KMS-11 (cell line): Measurements from ENCODE around the gene VWA5B2.

Experiments used
- H2AFZ ChIP-seq: fragments of 200-600 bp; sonication (generic); 2 replicates; pipeline ENCODE4 v1.6.1; 2016; ENCODE audit warnings: antibody characterized with exemption, mixed run types, low read depth
- H3K27ac ChIP-seq: fragments of 200-600 bp; sonication (generic); 2 replicates; pipeline ENCODE4 v1.6.1; 2016; ENCODE audit warnings: mild to moderate bottlenecking, mixed run types
- H3K27me3 ChIP-seq: fragments of 200-600 bp; sonication (generic); 2 replicates; pipeline ENCODE4 v1.6.1; 2017; ENCODE audit warnings: mild to moderate bottlenecking, low read depth, mixed run types, moderate library complexity; ENCODE audit not compliant: insufficient read depth
- H3K36me3 ChIP-seq: fragments of 200-600 bp; sonication (generic); 2 replicates; pipeline ENCODE4 v1.6.1; 2017; ENCODE audit warnings: mild to moderate bottlenecking, mixed run types; ENCODE audit not compliant: insufficient read depth
- H3K4me1 ChIP-seq: fragments of 200-600 bp; sonication (generic); 2 replicates; pipeline ENCODE4 v1.6.1; 2016; ENCODE audit warnings: mild to moderate bottlenecking, low read depth, mixed run types; ENCODE audit not compliant: poor library complexity, severe bottlenecking
- H3K4me2 ChIP-seq: fragments of 200-600 bp; sonication (generic); 2 replicates; pipeline ENCODE4 v1.7.0; 2016; ENCODE audit warnings: mild to moderate bottlenecking, mixed run types
- H3K4me3 ChIP-seq: fragments of 200-600 bp; sonication (generic); IDR thresholded peaks from 2 replicates; pipeline ENCODE4 v1.6.1; 2017; ENCODE audit warnings: low read depth, low read length, mixed read lengths; ENCODE audit not compliant: insufficient read depth
- H3K79me2 ChIP-seq: fragments of 200-600 bp; sonication (generic); 2 replicates; pipeline ENCODE4 v1.6.1; 2016; ENCODE audit warnings: low read depth, mixed run types; ENCODE audit not compliant: insufficient read depth
- H3K9ac ChIP-seq: fragments of 200-600 bp; sonication (generic); 2 replicates; pipeline ENCODE4 v1.6.1; 2016; ENCODE audit warnings: mild to moderate bottlenecking, mixed run types
- H4K20me1 ChIP-seq: fragments of 200-600 bp; sonication (generic); 2 replicates; pipeline ENCODE4 v1.6.1; 2016; ENCODE audit warnings: mild to moderate bottlenecking, mixed run types; ENCODE audit not compliant: insufficient read depth
- TF ChIP-seq, protein P1 (sequence below): fragments of 200-600 bp; sonication (generic); conservative IDR thresholded peaks from 2 replicates; pipeline ENCODE4 v1.6.1; 2017; ENCODE audit warnings: low read depth, mild to moderate bottlenecking, antibody characterized with exemption, low read length, moderate library complexity, mixed read lengths

The VWA5B2 gene

DNA sequence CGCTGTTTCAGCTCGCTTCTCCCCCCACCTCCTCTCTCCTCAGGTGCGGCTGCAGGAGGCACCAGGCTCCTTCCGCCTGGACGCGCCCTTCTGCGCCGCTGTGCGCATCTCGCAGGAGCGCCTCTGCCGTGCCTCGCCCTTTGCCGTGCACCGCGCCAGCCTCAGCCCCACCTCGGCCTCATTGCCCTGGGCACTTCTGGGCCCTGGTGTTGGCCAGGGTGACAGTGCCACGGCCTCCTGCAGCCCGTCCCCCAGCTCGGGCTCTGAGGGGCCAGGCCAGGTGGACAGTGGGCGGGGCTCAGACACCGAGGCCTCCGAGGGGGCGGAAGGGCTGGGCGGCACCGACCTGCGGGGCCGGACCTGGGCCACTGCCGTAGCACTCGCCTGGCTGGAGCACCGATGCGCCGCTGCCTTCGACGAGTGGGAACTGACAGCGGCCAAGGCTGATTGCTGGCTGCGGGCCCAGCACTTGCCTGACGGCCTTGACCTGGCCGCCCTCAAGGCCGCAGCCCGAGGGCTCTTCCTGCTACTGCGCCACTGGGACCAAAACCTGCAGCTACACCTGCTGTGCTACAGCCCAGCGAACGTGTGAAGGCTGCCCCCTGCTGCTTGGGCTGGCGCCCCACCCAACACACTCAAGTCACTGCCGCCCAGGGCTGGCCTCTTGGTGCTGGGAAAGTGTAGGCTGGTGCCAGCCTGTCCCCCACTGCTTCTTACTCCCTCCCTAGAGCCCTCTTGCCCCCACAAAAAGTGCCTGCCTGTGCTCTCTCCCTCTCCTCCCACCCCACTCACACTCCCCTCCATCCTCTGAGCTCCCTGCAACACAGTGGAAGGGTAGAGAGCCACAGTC is 12.3 kb downstream of the VWA5B2 start:
- Histone ChIP-seq H3K27ac (no peak overlapping the region), H4K20me1 (no peaks in the 10 kb centered on the region), H3K4me2 (no peak overlapping the region), H3K4me3 (no peak overlapping the region), H3K36me3 (no peaks in the 10 kb centered on the region), H3K9ac (no peak overlapping the region), H3K27me3 (no peaks in the 10 kb centered on the region; the same call in 1 of the 2 replicates), H3K4me1 (no peaks in the 10 kb centered on the region), H2AFZ (no peak overlapping the region), H3K79me2 (0 out of 2 replicates have a peak, but pooled peaks cover 7% of the 10 kb centered on the region)
- TF ChIP-seq, protein P1, sequence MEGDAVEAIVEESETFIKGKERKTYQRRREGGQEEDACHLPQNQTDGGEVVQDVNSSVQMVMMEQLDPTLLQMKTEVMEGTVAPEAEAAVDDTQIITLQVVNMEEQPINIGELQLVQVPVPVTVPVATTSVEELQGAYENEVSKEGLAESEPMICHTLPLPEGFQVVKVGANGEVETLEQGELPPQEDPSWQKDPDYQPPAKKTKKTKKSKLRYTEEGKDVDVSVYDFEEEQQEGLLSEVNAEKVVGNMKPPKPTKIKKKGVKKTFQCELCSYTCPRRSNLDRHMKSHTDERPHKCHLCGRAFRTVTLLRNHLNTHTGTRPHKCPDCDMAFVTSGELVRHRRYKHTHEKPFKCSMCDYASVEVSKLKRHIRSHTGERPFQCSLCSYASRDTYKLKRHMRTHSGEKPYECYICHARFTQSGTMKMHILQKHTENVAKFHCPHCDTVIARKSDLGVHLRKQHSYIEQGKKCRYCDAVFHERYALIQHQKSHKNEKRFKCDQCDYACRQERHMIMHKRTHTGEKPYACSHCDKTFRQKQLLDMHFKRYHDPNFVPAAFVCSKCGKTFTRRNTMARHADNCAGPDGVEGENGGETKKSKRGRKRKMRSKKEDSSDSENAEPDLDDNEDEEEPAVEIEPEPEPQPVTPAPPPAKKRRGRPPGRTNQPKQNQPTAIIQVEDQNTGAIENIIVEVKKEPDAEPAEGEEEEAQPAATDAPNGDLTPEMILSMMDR: no peak

DNA sequence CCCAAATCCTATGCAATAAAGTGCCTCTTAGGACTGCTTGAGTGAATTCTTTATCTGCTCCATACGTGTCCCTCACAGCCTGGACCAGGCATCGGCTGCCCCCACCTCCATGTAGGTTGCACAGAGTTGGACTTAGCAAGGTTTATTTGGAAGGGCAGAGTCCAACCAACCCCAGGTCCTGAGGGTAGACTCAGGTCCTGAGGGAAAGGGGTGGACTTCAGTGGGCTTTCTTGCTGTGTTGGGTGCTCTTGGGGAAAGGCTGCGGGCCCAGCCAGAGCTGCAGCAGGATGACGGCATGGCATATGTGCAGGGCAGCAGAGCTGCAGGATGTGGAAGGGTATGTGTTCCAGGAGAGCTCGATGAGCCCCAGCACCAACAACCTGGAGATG is 12.9 kb downstream of the VWA5B2 start:
- Histone ChIP-seq H3K4me1 (no peaks in the 10 kb centered on the region), H3K79me2 (peaks cover 13% of the 10 kb centered on the region; the same call in 1 of the 2 replicates), H4K20me1 (no peaks in the 10 kb centered on the region), H3K36me3 (no peaks in the 10 kb centered on the region), H2AFZ (no peak overlapping the region), H3K27me3 (no peaks in the 10 kb centered on the region; the same call in 1 of the 2 replicates), H3K4me3 (no peak overlapping the region), H3K9ac (no peak overlapping the region), H3K27ac (no peak overlapping the region), H3K4me2 (no peak overlapping the region)
- TF ChIP-seq, protein P1: no peak

DNA sequence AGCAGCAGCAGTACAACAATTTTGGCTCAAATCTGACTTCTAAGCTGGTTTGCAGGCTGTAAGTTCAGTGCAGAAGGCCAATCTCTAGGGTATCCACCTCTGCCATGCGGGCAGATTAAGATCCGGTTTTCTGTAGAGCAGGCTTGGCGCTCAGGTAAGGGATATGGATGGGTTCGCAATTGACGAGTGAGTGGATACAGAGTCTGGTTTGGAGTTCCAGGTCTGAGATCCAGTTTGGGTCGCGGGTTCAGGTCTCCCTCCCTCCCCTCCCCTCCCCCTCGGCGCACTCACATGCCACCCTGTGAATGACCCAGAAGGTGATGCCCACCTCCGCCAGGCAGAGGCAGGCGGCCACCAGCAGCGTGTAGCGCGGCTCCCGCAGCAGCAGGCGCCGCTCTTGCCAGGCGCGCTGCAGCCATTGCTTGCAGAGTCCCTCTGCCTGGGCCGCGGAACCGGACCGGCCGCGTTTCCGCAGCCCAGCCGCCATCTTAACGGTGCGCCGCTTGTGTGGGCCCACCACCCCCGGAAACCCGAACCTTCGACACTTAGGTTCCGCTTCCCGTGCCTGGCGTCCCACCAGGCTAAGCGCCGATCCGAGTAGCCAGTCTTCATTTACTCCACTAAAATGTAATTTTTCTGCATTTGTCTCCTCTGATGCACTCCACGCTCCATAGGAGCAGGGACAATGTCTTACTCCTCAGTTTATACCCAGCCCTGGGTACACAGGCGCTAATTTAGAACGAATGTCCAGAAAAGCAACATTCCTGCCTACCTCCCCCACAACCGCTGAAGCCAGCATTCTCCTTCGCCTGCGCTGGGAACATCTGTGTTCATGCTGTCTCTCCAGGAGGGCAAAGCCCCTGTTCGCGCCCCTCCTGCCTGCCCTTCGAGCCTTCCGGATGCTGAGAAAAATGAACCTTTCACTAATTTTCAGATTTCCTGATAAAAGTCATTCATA is 19.3 kb downstream of the VWA5B2 start, which contains the start of gene ALG3:
Gene ALG3, minus strand, starts transcription at position 509 of the 958 bp plus-strand sequence. Its CDS starts 22 bp downstream, at position 487.
- Histone ChIP-seq H3K9ac (peak within 1 kb of the TSS; percentile 98), H3K36me3 (no peaks in the 10 kb centered on the region), H4K20me1 (no peaks in the 10 kb centered on the region), H3K27me3 (no peaks in the 10 kb centered on the region), H3K27ac (peak within 1 kb of the TSS; percentile 98), H3K4me2 (peak within 1 kb of the TSS; percentile 98), H3K79me2 (peaks cover 45% of the 10 kb centered on the region), H3K4me3 (peak within 1 kb of the TSS; percentile 86), H3K4me1 (peaks cover 14% of the 10 kb centered on the region), H2AFZ (peak within 1 kb of the TSS; percentile 96)
- TF ChIP-seq, protein P1: no peak

DNA sequence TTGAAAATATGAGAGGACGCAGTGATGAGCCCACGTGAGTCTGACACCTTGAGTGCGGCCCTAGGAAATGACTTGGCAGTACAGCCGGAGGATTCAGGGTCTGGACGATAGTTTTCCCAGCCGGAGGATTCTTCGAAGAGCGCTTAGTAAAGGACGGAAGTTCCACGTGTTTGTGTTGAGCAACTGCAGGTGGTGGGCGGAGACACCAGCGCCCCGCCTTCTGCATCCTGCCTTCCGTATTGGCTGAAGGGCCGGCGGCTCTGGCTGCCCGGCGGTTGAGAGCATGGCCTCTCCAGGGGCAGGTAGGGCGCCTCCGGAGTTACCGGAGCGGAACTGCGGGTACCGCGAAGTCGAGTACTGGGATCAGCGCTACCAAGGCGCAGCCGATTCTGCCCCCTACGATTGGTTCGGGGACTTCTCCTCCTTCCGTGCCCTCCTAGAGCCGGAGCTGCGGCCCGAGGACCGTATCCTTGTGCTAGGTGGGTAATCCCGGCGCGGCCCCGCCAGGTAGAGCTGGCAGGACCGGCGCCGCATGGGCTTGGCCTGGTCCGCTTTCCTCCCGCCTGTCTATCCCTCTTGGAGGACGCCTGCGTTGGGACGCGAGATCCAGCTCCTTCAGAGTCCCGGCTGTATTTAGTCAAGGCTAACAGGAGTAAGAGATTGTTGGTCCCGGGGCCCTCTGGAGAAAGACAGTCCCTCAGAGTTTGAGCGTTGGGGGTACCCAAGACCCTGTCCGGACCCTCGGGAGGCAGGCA is 20.2 kb downstream of the VWA5B2 start, which contains the start of gene EEF1AKMT4:
Gene EEF1AKMT4, plus strand, starts transcription at position 261 of the 755 bp plus-strand sequence. Its CDS starts 23 bp downstream, at position 284.
- Histone ChIP-seq H3K4me1 (peaks cover 14% of the 10 kb centered on the region), H3K9ac (peak within 1 kb of the TSS; percentile 98), H3K27me3 (no peaks in the 10 kb centered on the region), H3K36me3 (no peaks in the 10 kb centered on the region), H3K27ac (peak within 1 kb of the TSS; percentile 98), H2AFZ (peak within 1 kb of the TSS; percentile 96), H3K79me2 (peaks cover 45% of the 10 kb centered on the region), H3K4me3 (peak within 1 kb of the TSS; percentile 86), H3K4me2 (peak within 1 kb of the TSS; percentile 98), H4K20me1 (no peaks in the 10 kb centered on the region)
- TF ChIP-seq, protein P1: no peak; the same call in 1 of the 2 replicates
